Brain pericyte (primary cell): ENCODE data around the gene EIF2B5.
"Not testable (repeated sequence)": the region's sequence is repeated elsewhere in the genome, so short reads cannot be mapped to it uniquely, and the experiment has no call there.

Experiments
- DNase-seq: peaks from one replicate; pipeline ENCODE4 v3.0.0-alpha.2; 2012; ENCODE audit warnings: low read depth, low spot score

The EIF2B5 gene

GRCh38 chr3:184145751-184146270, 10.7 kb downstream of the EIF2B5 start:
- no peak for DNase-seq

- no peak for DNase-seq
Measured at GRCh38 chr3:184148076-184148475, 12.9 kb downstream of the EIF2B5 start.

GRCh38 chr3:184149123-184149522, 14.0 kb downstream of the EIF2B5 start:
- no peak for DNase-seq

- DNase-seq, result not testable (repeated sequence)
Measured at GRCh38 chr3:184149770-184150169, 14.6 kb downstream of the EIF2B5 start.

GRCh38 chr3:184154885-184155643, 19.9 kb downstream of the EIF2B5 start, which contains the start of gene DVL3:
TSS of gene DVL3 (plus strand) at chr3:184155377. CDS start at chr3:184155636, 259 bp downstream.
- no peak for DNase-seq

- DNase-seq, result no peak
Measured at GRCh38 chr3:184155644-184156521, 20.7 kb downstream of the EIF2B5 start.

- DNase-seq, result no peak
Measured at GRCh38 chr3:184156522-184156955, 21.4 kb downstream of the EIF2B5 start.

- DNase-seq, result no peak
Measured at GRCh38 chr3:184157206-184157605, 22.0 kb downstream of the EIF2B5 start.

GRCh38 chr3:184158404-184158803, 23.2 kb downstream of the EIF2B5 start:
- DNase-seq, result no peak

GRCh38 chr3:184160456-184160855, 25.3 kb downstream of the EIF2B5 start:
- no peak for DNase-seq

- DNase-seq, result not testable (repeated sequence)
Measured at GRCh38 chr3:184162571-184163070, 27.5 kb downstream of the EIF2B5 start.

GRCh38 chr3:184164648-184165330, 29.6 kb downstream of the EIF2B5 start:
- DNase-seq, result no peak

GRCh38 chr3:184165543-184165942, 30.4 kb downstream of the EIF2B5 start:
- no peak for DNase-seq

GRCh38 chr3:184166671-184167070, 31.5 kb downstream of the EIF2B5 start:
- DNase-seq, result no peak

GRCh38 chr3:184167786-184168185, 32.6 kb downstream of the EIF2B5 start:
- DNase-seq, result no peak

- no peak for DNase-seq
Measured at GRCh38 chr3:184168363-184169120, 33.4 kb downstream of the EIF2B5 start.

- no peak for DNase-seq
Measured at GRCh38 chr3:184169896-184170875, 35.0 kb downstream of the EIF2B5 start.

GRCh38 chr3:184171562-184171961, 36.4 kb downstream of the EIF2B5 start:
- no peak for DNase-seq

GRCh38 chr3:184172681-184173373, 37.7 kb downstream of the EIF2B5 start:
- DNase-seq, result no peak
